ENCODE data around the gene HOXA3. TPM values are rescaled to one million over a fixed set of nuclear protein-coding genes. Genes with fewer than 3 reads are reported as not detected.
A peak's percentile ranks its signal among the peaks of the same experiment; 100 is the strongest.

Gene HOXA3
- total and polyA plus RNA-seq, 4 donors, result 1.9 to 10.7 (median 6.3) TPM

DNA sequence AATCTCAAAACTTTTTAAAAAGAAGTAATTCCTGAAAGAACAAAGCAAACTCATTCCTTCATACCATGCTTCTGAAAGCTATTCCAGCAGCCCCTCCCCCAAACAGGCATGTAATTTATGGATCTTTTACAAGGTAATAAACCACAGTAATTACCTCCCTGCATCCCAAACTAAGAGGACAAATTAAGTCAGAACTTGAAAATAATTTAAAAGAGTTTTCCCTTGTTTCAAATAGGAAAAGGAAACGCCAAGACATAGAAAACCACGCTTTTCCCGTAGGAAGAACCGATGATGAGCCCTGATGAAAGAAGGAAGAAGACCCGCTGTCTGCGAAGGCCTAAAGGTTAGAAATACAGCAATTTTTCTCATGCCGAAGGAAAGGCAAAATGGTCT lies 30.7 kb downstream of the HOXA3 start:
- TF ChIP-seq, protein P1, sequence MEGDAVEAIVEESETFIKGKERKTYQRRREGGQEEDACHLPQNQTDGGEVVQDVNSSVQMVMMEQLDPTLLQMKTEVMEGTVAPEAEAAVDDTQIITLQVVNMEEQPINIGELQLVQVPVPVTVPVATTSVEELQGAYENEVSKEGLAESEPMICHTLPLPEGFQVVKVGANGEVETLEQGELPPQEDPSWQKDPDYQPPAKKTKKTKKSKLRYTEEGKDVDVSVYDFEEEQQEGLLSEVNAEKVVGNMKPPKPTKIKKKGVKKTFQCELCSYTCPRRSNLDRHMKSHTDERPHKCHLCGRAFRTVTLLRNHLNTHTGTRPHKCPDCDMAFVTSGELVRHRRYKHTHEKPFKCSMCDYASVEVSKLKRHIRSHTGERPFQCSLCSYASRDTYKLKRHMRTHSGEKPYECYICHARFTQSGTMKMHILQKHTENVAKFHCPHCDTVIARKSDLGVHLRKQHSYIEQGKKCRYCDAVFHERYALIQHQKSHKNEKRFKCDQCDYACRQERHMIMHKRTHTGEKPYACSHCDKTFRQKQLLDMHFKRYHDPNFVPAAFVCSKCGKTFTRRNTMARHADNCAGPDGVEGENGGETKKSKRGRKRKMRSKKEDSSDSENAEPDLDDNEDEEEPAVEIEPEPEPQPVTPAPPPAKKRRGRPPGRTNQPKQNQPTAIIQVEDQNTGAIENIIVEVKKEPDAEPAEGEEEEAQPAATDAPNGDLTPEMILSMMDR (IDR thresholded peaks at IDR 0.05; ENCODE audit: control extremely low read depth, extremely low read depth), result no peak
- Histone ChIP-seq H3K4me3 (peak overlapping the region; percentile 15), H3K27me3 (ENCODE audit: control insufficient read depth in 3 of 3, insufficient read depth in 3 of 3, low read length in 2 of 3) (peaks cover 0 to 66% (median 5%) of the 10 kb centered on the region in 3 donors), H3K27ac (ENCODE audit: low read depth in 1 of 2, low read length in 1 of 2) (peak overlapping the region in 1 of 2 donors; percentile 86), H3K9me3 (ENCODE audit: control insufficient read depth in 4 of 4, insufficient read depth in 3 of 4, low read length in 3 of 4) (peaks cover 0 to 2% (median 0%) of the 10 kb centered on the region in 4 donors), H3K9ac (ENCODE audit: insufficient read depth in 1 of 2, low read length in 2 of 2) (peak overlapping the region; percentile 46 to 83), H3K36me3 (ENCODE audit: control insufficient read depth in 4 of 4, insufficient read depth in 4 of 4, low read length in 4 of 4) (peaks cover 0 to 34% (median 1%) of the 10 kb centered on the region in 4 donors), H3K4me1 (ENCODE audit: control insufficient read depth in 5 of 5, insufficient read depth in 5 of 5, low read length in 5 of 5) (peaks cover 0 to 90% (median 1%) of the 10 kb centered on the region in 5 donors)
- DNase-seq (peak in 1 of 3 donors; percentile 70), ATAC-seq (ENCODE audit: insufficient read depth, low FRiP score) (no peak)
- 46 to 60% methylated on average over 7 of the region's 7 CpGs for WGBS, 2 donors

- TF ChIP-seq, protein P1 (IDR thresholded peaks at IDR 0.05; ENCODE audit: control extremely low read depth, extremely low read depth), result no peak
- peak overlapping the region in 1 of 2 donors; percentile 100 for H3K9ac ChIP-seq (ENCODE audit: insufficient read depth in 1 of 2, low read length in 2 of 2)
Measured at GRCh38 chr7:27119412-27119911, 32.9 kb downstream of the HOXA3 start.

DNA sequence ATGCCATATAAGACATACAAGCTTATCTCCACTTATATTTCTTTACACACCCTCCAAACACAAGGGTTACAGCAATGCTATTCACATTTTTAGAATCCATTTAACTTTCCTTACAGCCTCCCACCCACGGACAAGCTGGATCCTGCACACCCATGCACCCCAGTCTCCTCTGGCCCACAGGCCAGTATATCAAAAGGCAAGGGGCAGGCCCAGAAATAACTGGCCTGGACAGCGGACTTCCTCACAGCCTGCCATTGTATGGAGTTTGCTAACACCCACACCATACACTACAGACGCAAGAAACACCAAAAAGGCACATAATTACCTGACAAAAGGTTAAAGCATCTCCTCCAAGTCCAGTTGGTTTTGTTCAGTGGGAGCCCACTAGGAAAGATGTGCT lies 33.8 kb downstream of the HOXA3 start:
- H3K9me3 ChIP-seq (ENCODE audit: control insufficient read depth in 4 of 4, insufficient read depth in 3 of 4, low read length in 3 of 4), result peaks cover 0 to 2% (median 0%) of the 10 kb centered on the region in 4 donors
- TF ChIP-seq, protein P1 (IDR thresholded peaks at IDR 0.05; ENCODE audit: control extremely low read depth, extremely low read depth), result no peak
- peaks cover 0 to 39% (median 1%) of the 10 kb centered on the region in 4 donors for H3K36me3 ChIP-seq (ENCODE audit: control insufficient read depth in 4 of 4, insufficient read depth in 4 of 4, low read length in 4 of 4)
- H3K9ac ChIP-seq (ENCODE audit: insufficient read depth in 1 of 2, low read length in 2 of 2), result peak overlapping the region in 1 of 2 donors; percentile 100
- H3K4me3 ChIP-seq, result peak overlapping the region; percentile 30
- peaks cover 0 to 47% (median 5%) of the 10 kb centered on the region in 3 donors for H3K27me3 ChIP-seq (ENCODE audit: control insufficient read depth in 3 of 3, insufficient read depth in 3 of 3, low read length in 2 of 3)
- 33 to 72% methylated on average over 3 of the region's 3 CpGs for WGBS, 2 donors
- peaks cover 0 to 61% (median 1%) of the 10 kb centered on the region in 5 donors for H3K4me1 ChIP-seq (ENCODE audit: control insufficient read depth in 5 of 5, insufficient read depth in 5 of 5, low read length in 5 of 5)
- ATAC-seq (ENCODE audit: insufficient read depth, low FRiP score) (no peak), DNase-seq (peak in 1 of 3 donors; percentile 18)
- peak overlapping the region in 1 of 2 donors; percentile 75 for H3K27ac ChIP-seq (ENCODE audit: low read depth in 1 of 2, low read length in 1 of 2)

More at GRCh38 chr7:27119412-27119911, 32.9 kb downstream of the HOXA3 start:
- Histone ChIP-seq H3K27ac (ENCODE audit: low read depth in 1 of 2, low read length in 1 of 2) (peak overlapping the region in 1 of 2 donors; percentile 55), H3K27me3 (ENCODE audit: control insufficient read depth in 3 of 3, insufficient read depth in 3 of 3, low read length in 2 of 3) (peaks cover 0 to 54% (median 5%) of the 10 kb centered on the region in 3 donors), H3K4me3 (no peak overlapping the region), H3K4me1 (ENCODE audit: control insufficient read depth in 5 of 5, insufficient read depth in 5 of 5, low read length in 5 of 5) (peaks cover 0 to 67% (median 1%) of the 10 kb centered on the region in 5 donors), H3K9me3 (ENCODE audit: control insufficient read depth in 4 of 4, insufficient read depth in 3 of 4, low read length in 3 of 4) (peaks cover 0 to 2% (median 0%) of the 10 kb centered on the region in 4 donors), H3K36me3 (ENCODE audit: control insufficient read depth in 4 of 4, insufficient read depth in 4 of 4, low read length in 4 of 4) (peaks cover 0 to 39% (median 1%) of the 10 kb centered on the region in 4 donors)
- WGBS, 2 donors, result 0 to 21% methylated on average over 1 of the region's 1 CpG
- ATAC-seq (ENCODE audit: insufficient read depth, low FRiP score), result no peak
- DNase-seq, result no peak

Measured in lung (tissue), 12 donors.